ENCODE measurements around the gene ELL2.
A peak's percentile ranks its signal among the peaks of the same experiment; 100 is the strongest.

ELL2 gene

DNA sequence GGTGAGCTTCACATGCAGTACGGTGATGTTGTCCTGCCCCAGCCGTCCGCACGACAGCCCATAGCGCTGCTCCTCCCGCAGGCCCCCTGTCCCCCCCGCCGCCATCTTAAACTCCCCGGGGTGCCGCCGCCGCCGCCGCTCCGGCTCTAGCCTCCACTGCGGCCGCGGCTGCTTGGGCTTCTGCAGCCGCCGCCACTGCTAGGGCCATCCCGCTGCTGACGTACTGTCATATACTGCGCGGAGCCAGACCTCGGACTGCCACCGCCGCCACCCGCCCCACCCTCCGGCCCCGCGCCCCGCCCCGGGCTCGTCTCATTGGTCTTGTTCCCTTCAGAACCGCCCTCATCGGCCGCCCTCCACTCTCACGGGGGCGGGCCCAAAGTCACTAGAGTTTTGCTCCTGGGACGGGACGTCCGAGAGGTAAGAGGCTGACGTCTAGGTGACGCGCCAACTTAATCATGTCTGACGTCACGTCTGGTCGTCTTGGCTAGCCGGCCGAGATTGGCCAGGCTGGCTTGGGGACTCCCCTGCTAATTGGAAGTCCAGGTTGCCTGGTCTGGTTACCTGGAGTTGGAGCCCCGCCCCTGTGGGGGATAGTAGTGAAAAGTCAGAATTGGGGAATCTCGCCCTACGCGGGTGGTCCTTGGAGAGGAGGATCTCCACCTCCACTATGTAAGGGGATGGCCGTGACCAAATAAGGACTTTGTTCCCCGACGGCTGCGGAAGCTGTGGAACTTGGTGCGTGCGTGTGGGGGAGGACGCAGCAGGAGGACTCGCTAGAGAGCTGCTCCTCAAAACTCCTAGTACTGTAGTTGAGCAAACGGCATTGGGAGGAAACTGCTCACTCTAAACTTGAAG, at the start of gene ELL2:
Gene ELL2 (minus strand): TSS at position 235 of the 858 bp plus-strand sequence. CDS start 130 bp downstream, at position 105.
- H3K4me1 Mint-ChIP-seq: peaks cover 34 to 40% of the 10 kb centered on the region in 2 donors
- peak within 1 kb of the TSS; percentile 98 for H3K27ac Mint-ChIP-seq
- peak within 1 kb of the TSS; percentile 95 to 99 for H3K4me3 Mint-ChIP-seq
- ATAC-seq (replicated peaks) (peak; percentile 81 to 84), DNase-seq (peak; percentile 97)
- peaks cover 2 to 11% of the 10 kb centered on the region in 2 donors for H3K27me3 Mint-ChIP-seq
- H3K9me3 Mint-ChIP-seq: peaks cover 0 to 2% of the 10 kb centered on the region in 2 donors
- peaks cover 10 to 21% of the 10 kb centered on the region in 2 donors for H3K36me3 Mint-ChIP-seq

- Mint-ChIP-seq H3K27me3 (no peaks in the 10 kb centered on the region), H3K36me3 (no peaks in the 10 kb centered on the region), H3K4me1 (no peaks in the 10 kb centered on the region), H3K9me3 (peaks cover 0 to 9% of the 10 kb centered on the region in 2 donors), H3K27ac (no peak overlapping the region), H3K4me3 (no peak overlapping the region)
- DNase-seq: no peak
- ATAC-seq (replicated peaks): no peak
Measured at GRCh38 chr5:96008987-96009647, 47.5 kb upstream of the ELL2 start.

GRCh38 chr5:96008487-96008886, 46.8 kb upstream of the ELL2 start:
- Mint-ChIP-seq H3K27ac (no peak overlapping the region), H3K27me3 (no peaks in the 10 kb centered on the region), H3K4me3 (no peak overlapping the region), H3K4me1 (no peaks in the 10 kb centered on the region), H3K36me3 (no peaks in the 10 kb centered on the region), H3K9me3 (peaks cover 0 to 9% of the 10 kb centered on the region in 2 donors)
- ATAC-seq (replicated peaks) (no peak), DNase-seq (no peak)

DNA sequence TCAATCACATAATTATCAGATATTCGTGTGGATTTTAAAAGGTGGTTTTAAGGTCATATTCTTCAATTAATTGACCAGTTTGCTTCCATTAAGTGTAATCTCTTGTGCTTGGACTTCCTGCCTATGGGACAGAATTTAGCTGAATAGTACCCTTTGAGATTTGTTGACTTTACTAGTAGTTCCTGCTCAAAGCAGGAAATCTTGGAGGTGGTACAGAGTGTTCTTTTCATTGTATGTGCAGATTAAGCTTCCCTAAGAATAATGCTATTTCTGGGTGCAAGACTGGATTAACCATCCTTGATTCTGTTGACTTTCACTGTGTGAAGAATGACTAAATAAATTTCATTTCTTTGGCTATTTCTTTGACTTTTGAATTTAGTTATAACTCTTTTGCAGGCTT, 45.4 kb upstream of the ELL2 start:
- no peaks in the 10 kb centered on the region for H3K4me1 Mint-ChIP-seq

GRCh38 chr5:96006291-96006690, 44.6 kb upstream of the ELL2 start:
- Mint-ChIP-seq H3K27me3 (no peaks in the 10 kb centered on the region), H3K36me3 (no peaks in the 10 kb centered on the region), H3K4me1 (no peaks in the 10 kb centered on the region), H3K27ac (no peak overlapping the region), H3K4me3 (no peak overlapping the region), H3K9me3 (peaks cover 0 to 7% of the 10 kb centered on the region in 2 donors)
- ATAC-seq (replicated peaks): no peak
- DNase-seq: no peak

More for the DNA sequence above, 45.4 kb upstream of the ELL2 start:
- H3K9me3 Mint-ChIP-seq: peaks cover 0 to 7% of the 10 kb centered on the region in 2 donors
- DNase-seq (no peak), ATAC-seq (replicated peaks) (no peak)
- H3K4me3 Mint-ChIP-seq: no peak overlapping the region
- H3K27ac Mint-ChIP-seq: no peak overlapping the region
- no peaks in the 10 kb centered on the region for H3K27me3 Mint-ChIP-seq
- no peaks in the 10 kb centered on the region for H3K36me3 Mint-ChIP-seq

DNA sequence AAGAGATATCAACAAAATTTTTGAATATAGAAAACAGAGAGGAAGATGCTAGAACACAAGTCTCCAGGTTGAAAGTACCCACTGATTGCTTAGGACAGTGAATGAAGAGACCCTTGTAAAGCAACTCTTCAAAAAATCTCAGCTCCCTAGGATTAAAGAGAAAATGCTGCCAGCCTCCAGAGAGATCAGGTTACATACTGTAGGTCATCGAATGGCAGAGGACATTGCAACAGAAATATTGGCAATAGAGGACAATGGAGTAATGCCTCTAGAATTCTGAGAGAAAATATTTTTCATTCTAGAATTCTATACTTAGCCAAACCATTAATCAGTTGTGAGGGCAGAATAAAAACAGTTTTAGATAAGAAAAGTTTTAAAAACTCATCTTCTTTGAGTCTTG, 43.1 kb upstream of the ELL2 start:
- Mint-ChIP-seq H3K4me3 (no peak overlapping the region), H3K4me1 (no peaks in the 10 kb centered on the region), H3K36me3 (no peaks in the 10 kb centered on the region), H3K9me3 (peaks cover 0 to 7% of the 10 kb centered on the region in 2 donors), H3K27ac (no peak overlapping the region), H3K27me3 (no peaks in the 10 kb centered on the region)
- DNase-seq: no peak
- no peak for ATAC-seq (replicated peaks)

- Mint-ChIP-seq H3K27me3 (no peaks in the 10 kb centered on the region), H3K27ac (no peak overlapping the region), H3K9me3 (peaks cover 0 to 3% of the 10 kb centered on the region in 2 donors), H3K4me3 (no peak overlapping the region), H3K36me3 (no peaks in the 10 kb centered on the region), H3K4me1 (no peaks in the 10 kb centered on the region)
- no peak for ATAC-seq (replicated peaks)
- DNase-seq: no peak
Measured at GRCh38 chr5:96004087-96004486, 42.4 kb upstream of the ELL2 start.

GRCh38 chr5:96001262-96001661, 39.6 kb upstream of the ELL2 start:
- Mint-ChIP-seq H3K27me3 (peaks cover 0 to 5% of the 10 kb centered on the region in 2 donors), H3K36me3 (no peaks in the 10 kb centered on the region), H3K27ac (no peak overlapping the region), H3K4me3 (no peak overlapping the region), H3K4me1 (peaks cover 6 to 9% of the 10 kb centered on the region in 2 donors), H3K9me3 (peaks cover 0 to 3% of the 10 kb centered on the region in 2 donors)
- ATAC-seq (replicated peaks): no peak
- no peak for DNase-seq

- no peak for DNase-seq
- no peak for ATAC-seq (replicated peaks)
- Mint-ChIP-seq H3K27ac (no peak overlapping the region), H3K4me1 (peaks cover 6 to 9% of the 10 kb centered on the region in 2 donors), H3K4me3 (no peak overlapping the region), H3K36me3 (no peaks in the 10 kb centered on the region), H3K27me3 (peaks cover 0 to 5% of the 10 kb centered on the region in 2 donors), H3K9me3 (peaks cover 0 to 3% of the 10 kb centered on the region in 2 donors)
Measured at GRCh38 chr5:96000308-96000707, 38.7 kb upstream of the ELL2 start.

DNA sequence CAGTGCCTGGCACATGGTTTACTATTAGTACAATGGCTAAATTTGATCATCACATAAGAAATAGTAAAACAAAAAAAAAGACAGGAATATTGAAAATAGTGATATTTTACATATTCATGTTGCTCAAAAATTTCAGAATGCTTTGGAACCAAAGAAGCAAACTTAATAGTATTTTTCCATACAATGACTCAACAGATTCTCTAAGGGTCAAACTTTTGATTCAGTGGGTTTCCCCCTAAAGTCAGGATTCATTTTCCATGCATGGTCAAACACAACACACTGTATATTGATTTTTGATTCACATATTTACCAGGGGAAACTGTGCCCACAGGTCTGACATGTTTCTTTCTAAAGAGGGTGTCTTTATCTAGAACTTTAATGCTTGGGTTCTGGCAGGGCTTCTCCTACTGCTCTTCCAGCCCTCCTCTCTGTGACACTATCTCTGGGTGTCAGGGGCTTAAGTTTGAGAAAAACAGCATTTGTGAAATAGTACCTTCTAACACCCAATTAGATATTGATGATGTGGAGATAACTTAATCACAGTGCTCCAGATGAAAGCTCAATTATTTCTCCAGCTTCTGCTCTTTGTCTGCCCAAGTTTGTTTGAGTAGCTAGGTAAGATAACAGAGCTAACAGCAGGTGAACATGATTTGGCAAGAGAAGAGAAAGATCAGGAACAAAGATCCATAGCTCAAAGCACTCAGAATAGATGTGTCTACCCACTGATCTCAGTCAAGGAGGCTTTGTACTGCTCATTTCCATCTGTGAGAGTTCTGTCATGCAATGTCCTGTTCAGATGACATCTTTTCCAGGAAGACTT, 35.5 kb upstream of the ELL2 start:
- peak in 1 of 2 donors; percentile 43 for ATAC-seq (replicated peaks)

GRCh38 chr5:95995962-95996489, 34.4 kb upstream of the ELL2 start:
- Mint-ChIP-seq H3K4me1 (peaks cover 6 to 9% of the 10 kb centered on the region in 2 donors), H3K27ac (no peak overlapping the region)
- no peak for ATAC-seq (replicated peaks)

More for the DNA sequence above, 35.5 kb upstream of the ELL2 start:
- peak overlapping the region; percentile 66 for H3K27ac Mint-ChIP-seq
- H3K9me3 Mint-ChIP-seq: peaks cover 0 to 3% of the 10 kb centered on the region in 2 donors
- H3K4me3 Mint-ChIP-seq: peak overlapping the region in 1 of 2 donors; percentile 8
- no peak for DNase-seq
- no peaks in the 10 kb centered on the region for H3K36me3 Mint-ChIP-seq
- peaks cover 6 to 9% of the 10 kb centered on the region in 2 donors for H3K4me1 Mint-ChIP-seq
- H3K27me3 Mint-ChIP-seq: peaks cover 0 to 5% of the 10 kb centered on the region in 2 donors

GRCh38 chr5:95993776-95994175, 32.1 kb upstream of the ELL2 start:
- Mint-ChIP-seq H3K9me3 (peaks cover 0 to 3% of the 10 kb centered on the region in 2 donors), H3K27ac (no peak overlapping the region), H3K36me3 (no peaks in the 10 kb centered on the region), H3K27me3 (peaks cover 0 to 5% of the 10 kb centered on the region in 2 donors), H3K4me1 (peaks cover 6 to 9% of the 10 kb centered on the region in 2 donors), H3K4me3 (no peak overlapping the region)
- ATAC-seq (replicated peaks) (no peak), DNase-seq (no peak)

More at GRCh38 chr5:95995962-95996489, 34.4 kb upstream of the ELL2 start:
- DNase-seq: no peak
- Mint-ChIP-seq H3K36me3 (no peaks in the 10 kb centered on the region), H3K9me3 (peaks cover 0 to 3% of the 10 kb centered on the region in 2 donors), H3K4me3 (no peak overlapping the region), H3K27me3 (peaks cover 0 to 5% of the 10 kb centered on the region in 2 donors)

- ATAC-seq (replicated peaks): no peak
- Mint-ChIP-seq H3K27me3 (peaks cover 0 to 5% of the 10 kb centered on the region in 2 donors), H3K27ac (no peak overlapping the region)
Measured at GRCh38 chr5:95993266-95993665, 31.6 kb upstream of the ELL2 start.

More at GRCh38 chr5:95993266-95993665, 31.6 kb upstream of the ELL2 start:
- Mint-ChIP-seq H3K4me1 (peaks cover 6 to 9% of the 10 kb centered on the region in 2 donors), H3K9me3 (no peaks in the 10 kb centered on the region), H3K4me3 (no peak overlapping the region), H3K36me3 (no peaks in the 10 kb centered on the region)
- no peak for DNase-seq

All from stimulated activated naive B cell treated with anti-CD40 and anti-IgM and Interleukin-4, amounts not matched to agents 10 μg/mL and 1 μg/mL and 100 μg/mL, for 72 hours (primary cell).